CD4-positive, CD25-positive, alpha-beta regulatory T cell (primary cell): ENCODE measurements around the gene MRPL14. TPM values are rescaled to one million over a fixed set of nuclear protein-coding genes. Genes with fewer than 3 reads are reported as not detected.

Experiments
- ATAC-seq, 2 donors: fragments of 150-1000 bp; cut with Tn5 transposase; one replicate each; pipeline ENCODE4 v1.10.0; 2021; ENCODE audit warnings: low read depth in 2 of 2, moderate number of reproducible peaks in 2 of 2, moderate library complexity in 1 of 2
- DNase-seq, 3 donors: peaks; one replicate each; pipeline versions ENCODE4 v3.0.0 to v3.0.0-alpha.2; 2012 to 2022; ENCODE audit warnings: mixed read lengths in 1 of 3
- H3K27ac ChIP-seq: one replicate; pipeline ENCODE4 v1.7.0; 2013; ENCODE audit warnings: mild to moderate bottlenecking, low read length; ENCODE audit not compliant: insufficient read depth, poor library complexity, severe bottlenecking
- H3K27me3 ChIP-seq: one replicate; pipeline ENCODE4 v1.7.0; 2013; ENCODE audit warnings: low read length; ENCODE audit not compliant: control insufficient read depth, insufficient read depth
- H3K36me3 ChIP-seq: one replicate; pipeline ENCODE4 v1.7.0; 2013; ENCODE audit warnings: mild to moderate bottlenecking, low read length, moderate library complexity; ENCODE audit not compliant: control insufficient read depth, insufficient read depth
- H3K4me1 ChIP-seq: 2 replicates; pipeline ENCODE4 v1.7.0; 2013; ENCODE audit warnings: mild to moderate bottlenecking, low read length; ENCODE audit not compliant: insufficient read depth, control insufficient read depth, poor library complexity, severe bottlenecking
- H3K4me3 ChIP-seq: one replicate; pipeline ENCODE4 v1.7.0; 2013; ENCODE audit warnings: low read depth, mild to moderate bottlenecking, low read length, moderate library complexity
- H3K9me3 ChIP-seq, 2 experiments: 1 replicate in 1 of 2; 2 replicates in 1 of 2; pipeline ENCODE4 v1.7.0; 2013; ENCODE audit warnings: low read length in 2 of 2, mild to moderate bottlenecking in 1 of 2, moderate library complexity in 1 of 2; ENCODE audit not compliant: control insufficient read depth in 2 of 2
- H3K27ac Mint-ChIP-seq, 3 donors: one replicate each; pipeline ENCODE4 v1.8.0; 2020 to 2022; ENCODE audit warnings: mild to moderate bottlenecking in 3 of 3, mixed read lengths in 3 of 3, moderate library complexity in 2 of 3
- H3K27me3 Mint-ChIP-seq: one replicate; pipeline ENCODE4 v1.8.0; 2022; ENCODE audit warnings: mild to moderate bottlenecking, mixed read lengths
- H3K36me3 Mint-ChIP-seq: one replicate; pipeline ENCODE4 v1.8.0; 2020; ENCODE audit warnings: mixed read lengths
- H3K4me1 Mint-ChIP-seq, 4 donors: one replicate each; pipeline ENCODE4 v1.8.0; 2020 to 2022; ENCODE audit warnings: mixed read lengths in 4 of 4, mild to moderate bottlenecking in 1 of 4
- H3K4me3 Mint-ChIP-seq, 4 donors: one replicate each; pipeline ENCODE4 v1.8.0; 2020 to 2022; ENCODE audit warnings: mild to moderate bottlenecking in 4 of 4, mixed read lengths in 4 of 4, moderate library complexity in 3 of 4
- H3K9me3 Mint-ChIP-seq, 7 donors: one replicate each; pipeline ENCODE4 v1.8.0; 2020 to 2022; ENCODE audit warnings: mixed read lengths in 7 of 7, mild to moderate bottlenecking in 3 of 7, moderate library complexity in 2 of 7
- polyA plus RNA-seq, 4 donors: library from polyadenylated mRNA; unstranded; fragments of 300-500 nt; fragmentation: Illumina TruSeq; gene quantifications; one replicate each; pipeline ENCODE4 v1.2.3, GENCODE V29; 2021
- total RNA-seq: library from RNA; stranded (reverse); gene quantifications from one replicate; pipeline ENCODE4 v1.2.3, GENCODE V29; 2022

Gene MRPL14
- total and polyA plus RNA-seq, 5 donors from 2014 or later = 11.8 to 101 (median 82.9) TPM

DNA sequence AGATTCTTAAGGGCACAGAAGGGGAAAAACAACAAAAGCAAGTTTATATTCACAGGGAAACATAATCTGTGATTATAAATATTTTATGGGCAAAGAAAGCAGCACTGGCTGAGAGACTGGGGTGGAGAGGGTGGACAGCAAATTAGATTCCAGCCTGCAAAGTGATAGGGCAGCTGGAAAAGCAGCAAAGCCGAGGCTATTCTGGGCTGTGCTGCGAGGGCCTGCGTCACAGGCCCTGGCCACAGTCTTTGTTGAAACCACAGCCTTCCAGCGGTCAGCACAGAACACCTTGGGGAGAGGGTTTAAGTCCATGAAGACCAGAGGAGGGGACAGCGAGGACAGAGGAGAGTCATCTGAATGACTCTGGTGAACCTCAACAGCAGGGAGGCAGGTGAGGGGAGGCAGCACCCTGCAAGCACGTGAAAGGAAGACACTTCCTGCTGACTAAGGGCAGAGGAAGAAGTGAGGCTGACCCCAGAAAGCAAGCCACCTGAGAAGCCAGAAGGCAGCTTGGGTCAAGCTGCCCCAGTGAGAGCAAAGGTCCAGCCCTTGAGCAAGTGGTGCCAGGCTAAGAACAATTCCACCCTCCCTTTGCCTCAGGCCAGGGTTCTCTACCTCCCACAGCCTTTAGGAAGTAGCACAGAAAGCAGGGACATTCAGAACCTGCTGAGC, 17.1 kb downstream of the MRPL14 start:
- no peak overlapping the region for H3K27ac ChIP-seq
- H3K27me3 ChIP-seq = no peaks in the 10 kb centered on the region
- peaks cover 35% of the 10 kb centered on the region for H3K36me3 Mint-ChIP-seq
- H3K4me3 Mint-ChIP-seq = no peak overlapping the region
- peaks cover 0 to 10% (median 5%) of the 10 kb centered on the region in 4 donors for H3K4me1 Mint-ChIP-seq
- H3K4me3 ChIP-seq = no peak overlapping the region
- no peaks in the 10 kb centered on the region for H3K9me3 ChIP-seq
- H3K36me3 ChIP-seq = peaks cover 44% of the 10 kb centered on the region
- H3K9me3 Mint-ChIP-seq = no peaks in the 10 kb centered on the region
- H3K4me1 ChIP-seq = no peaks in the 10 kb centered on the region
- no peaks in the 10 kb centered on the region for H3K27me3 Mint-ChIP-seq
- peak overlapping the region in 1 of 3 donors; percentile 91 for H3K27ac Mint-ChIP-seq
- ATAC-seq (no peak), DNase-seq (no peak)

GRCh38 chr6:44109212-44109611, 18.0 kb downstream of the MRPL14 start:
- peak overlapping the region in 1 of 3 donors; percentile 86 for H3K27ac Mint-ChIP-seq

DNA sequence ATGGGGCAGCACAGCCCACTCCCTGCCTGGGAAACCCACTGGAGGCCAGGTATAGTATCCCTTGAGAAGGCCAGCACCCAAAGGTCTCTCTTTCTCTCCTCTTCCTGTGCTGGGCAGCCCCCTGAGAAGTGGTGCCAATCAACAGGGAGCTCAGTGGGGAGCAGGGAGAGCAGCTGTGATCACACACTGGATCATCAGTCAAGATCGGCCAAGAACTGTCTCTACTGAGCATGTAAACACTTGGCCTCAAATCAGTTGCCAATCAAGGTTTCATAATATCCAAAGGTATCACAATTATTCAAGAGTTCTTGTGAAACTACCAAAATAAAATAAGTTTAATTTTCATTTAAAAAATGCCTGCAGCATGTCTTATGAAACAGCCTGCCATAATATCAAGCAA, 18.8 kb downstream of the MRPL14 start:
- Histone ChIP-seq H3K9me3 (no peaks in the 10 kb centered on the region), H3K27me3 (no peaks in the 10 kb centered on the region), H3K27ac (no peak overlapping the region), H3K4me3 (no peak overlapping the region), H3K36me3 (peaks cover 46% of the 10 kb centered on the region), H3K4me1 (no peaks in the 10 kb centered on the region)
- DNase-seq = no peak
- no peak overlapping the region for H3K27ac Mint-ChIP-seq
- H3K27me3 Mint-ChIP-seq = no peaks in the 10 kb centered on the region
- no peak for ATAC-seq
- peaks cover 0 to 10% (median 5%) of the 10 kb centered on the region in 4 donors for H3K4me1 Mint-ChIP-seq
- H3K36me3 Mint-ChIP-seq = peaks cover 26% of the 10 kb centered on the region
- no peak overlapping the region for H3K4me3 Mint-ChIP-seq
- H3K9me3 Mint-ChIP-seq = no peaks in the 10 kb centered on the region

More at GRCh38 chr6:44109212-44109611, 18.0 kb downstream of the MRPL14 start:
- ATAC-seq = no peak
- Histone ChIP-seq H3K4me3 (no peak overlapping the region), H3K4me1 (no peaks in the 10 kb centered on the region), H3K36me3 (peaks cover 48% of the 10 kb centered on the region), H3K27ac (no peak overlapping the region), H3K9me3 (no peaks in the 10 kb centered on the region), H3K27me3 (no peaks in the 10 kb centered on the region)
- no peak overlapping the region for H3K4me3 Mint-ChIP-seq
- peaks cover 0 to 10% (median 5%) of the 10 kb centered on the region in 4 donors for H3K4me1 Mint-ChIP-seq
- no peaks in the 10 kb centered on the region for H3K27me3 Mint-ChIP-seq
- H3K36me3 Mint-ChIP-seq = peaks cover 33% of the 10 kb centered on the region
- H3K9me3 Mint-ChIP-seq = no peaks in the 10 kb centered on the region
- DNase-seq = no peak

- peaks cover 18% of the 10 kb centered on the region for H3K36me3 Mint-ChIP-seq
- no peaks in the 10 kb centered on the region for H3K4me1 ChIP-seq
- no peak for DNase-seq
- H3K27me3 Mint-ChIP-seq = no peaks in the 10 kb centered on the region
- H3K27ac Mint-ChIP-seq = peak overlapping the region in 1 of 3 donors; percentile 20
- H3K9me3 Mint-ChIP-seq = no peaks in the 10 kb centered on the region
- no peak for ATAC-seq
- H3K4me1 Mint-ChIP-seq = peaks cover 0 to 12% (median 5%) of the 10 kb centered on the region in 4 donors
- H3K9me3 ChIP-seq = no peaks in the 10 kb centered on the region
- no peak overlapping the region for H3K27ac ChIP-seq
- no peak overlapping the region for H3K4me3 Mint-ChIP-seq
- no peak overlapping the region for H3K4me3 ChIP-seq
- H3K36me3 ChIP-seq = peaks cover 33% of the 10 kb centered on the region
- no peaks in the 10 kb centered on the region for H3K27me3 ChIP-seq
Measured at GRCh38 chr6:44107017-44107416, 20.2 kb downstream of the MRPL14 start.

- Mint-ChIP-seq H3K4me3 (no peak overlapping the region), H3K36me3 (peaks cover 10% of the 10 kb centered on the region), H3K27ac (peak overlapping the region in 1 of 3 donors; percentile 84)
Measured at GRCh38 chr6:44105993-44106740, 21.1 kb downstream of the MRPL14 start.

GRCh38 chr6:44105146-44105545, 22.1 kb downstream of the MRPL14 start:
- no peaks in the 10 kb centered on the region for H3K9me3 Mint-ChIP-seq
- H3K4me1 Mint-ChIP-seq = peaks cover 0 to 8% (median 3%) of the 10 kb centered on the region in 4 donors
- no peaks in the 10 kb centered on the region for H3K27me3 Mint-ChIP-seq
- H3K27ac Mint-ChIP-seq = no peak overlapping the region
- H3K4me3 ChIP-seq = no peak overlapping the region
- no peaks in the 10 kb centered on the region for H3K4me1 ChIP-seq
- no peak overlapping the region for H3K4me3 Mint-ChIP-seq
- H3K27me3 ChIP-seq = no peaks in the 10 kb centered on the region
- no peak for DNase-seq
- no peaks in the 10 kb centered on the region for H3K9me3 ChIP-seq
- H3K36me3 ChIP-seq = peaks cover 16% of the 10 kb centered on the region
- ATAC-seq = no peak
- H3K36me3 Mint-ChIP-seq = peaks cover 8% of the 10 kb centered on the region
- no peak overlapping the region for H3K27ac ChIP-seq

More at GRCh38 chr6:44105993-44106740, 21.1 kb downstream of the MRPL14 start:
- DNase-seq = no peak
- H3K9me3 Mint-ChIP-seq = no peaks in the 10 kb centered on the region
- no peak overlapping the region for H3K27ac ChIP-seq
- no peak overlapping the region for H3K4me3 ChIP-seq
- H3K4me1 ChIP-seq = no peaks in the 10 kb centered on the region
- H3K36me3 ChIP-seq = peaks cover 25% of the 10 kb centered on the region
- no peaks in the 10 kb centered on the region for H3K27me3 Mint-ChIP-seq
- H3K4me1 Mint-ChIP-seq = peaks cover 0 to 12% (median 4%) of the 10 kb centered on the region in 4 donors
- no peak for ATAC-seq
- no peaks in the 10 kb centered on the region for H3K27me3 ChIP-seq
- H3K9me3 ChIP-seq = no peaks in the 10 kb centered on the region

DNA sequence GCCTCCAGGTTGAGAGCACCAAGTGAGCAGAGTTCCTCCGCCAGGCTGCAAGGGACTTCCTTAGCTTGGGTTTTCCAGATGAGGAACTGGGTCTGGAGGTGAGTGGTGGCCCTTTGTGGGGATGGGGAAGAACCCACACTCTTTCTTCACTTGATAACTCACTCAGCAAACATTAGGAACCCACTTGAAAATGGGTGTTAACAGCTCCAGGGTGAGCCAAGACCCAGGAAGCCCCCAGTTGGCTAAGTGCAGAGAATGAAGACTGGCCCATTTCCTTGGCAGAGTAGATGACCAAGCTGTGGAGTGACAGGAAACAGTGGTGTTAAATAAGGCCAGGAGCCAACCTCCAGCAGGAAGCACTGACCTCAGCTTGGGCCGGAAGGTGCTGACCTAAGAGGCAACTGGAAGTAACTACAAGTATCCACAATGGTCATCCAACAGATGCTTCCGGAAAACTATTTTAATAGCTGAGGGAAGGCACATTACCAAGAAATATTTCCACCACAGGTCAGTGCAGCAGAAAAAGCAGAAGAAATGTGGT, 22.7 kb downstream of the MRPL14 start:
- Mint-ChIP-seq H3K27ac (no peak overlapping the region), H3K36me3 (peaks cover 5% of the 10 kb centered on the region), H3K4me1 (peaks cover 0 to 8% (median 3%) of the 10 kb centered on the region in 4 donors), H3K4me3 (no peak overlapping the region), H3K9me3 (no peaks in the 10 kb centered on the region), H3K27me3 (no peaks in the 10 kb centered on the region)
- H3K36me3 ChIP-seq = peaks cover 16% of the 10 kb centered on the region
- no peaks in the 10 kb centered on the region for H3K27me3 ChIP-seq
- H3K9me3 ChIP-seq = no peaks in the 10 kb centered on the region
- no peak overlapping the region for H3K4me3 ChIP-seq
- DNase-seq (no peak), ATAC-seq (no peak)
- H3K27ac ChIP-seq = no peak overlapping the region
- H3K4me1 ChIP-seq = no peaks in the 10 kb centered on the region
